Stimulated activated CD4-positive, alpha-beta T cell treated with anti-CD3 and anti-CD28 coated beads, TNF-alpha, amount 100 ng/mL, for 48 hours (primary cell): Measurements from ENCODE around the gene CEP112.
"Not testable (repeated sequence)": the region's sequence is repeated elsewhere in the genome, so short reads cannot be mapped to it uniquely, and the experiment has no call there.

Experiments used
- DNase-seq, 3 donors: peaks; one replicate each; pipeline ENCODE4 v3.0.0-alpha.2; 2020; ENCODE audit warnings: low read depth in 3 of 3

Gene CEP112

DNA sequence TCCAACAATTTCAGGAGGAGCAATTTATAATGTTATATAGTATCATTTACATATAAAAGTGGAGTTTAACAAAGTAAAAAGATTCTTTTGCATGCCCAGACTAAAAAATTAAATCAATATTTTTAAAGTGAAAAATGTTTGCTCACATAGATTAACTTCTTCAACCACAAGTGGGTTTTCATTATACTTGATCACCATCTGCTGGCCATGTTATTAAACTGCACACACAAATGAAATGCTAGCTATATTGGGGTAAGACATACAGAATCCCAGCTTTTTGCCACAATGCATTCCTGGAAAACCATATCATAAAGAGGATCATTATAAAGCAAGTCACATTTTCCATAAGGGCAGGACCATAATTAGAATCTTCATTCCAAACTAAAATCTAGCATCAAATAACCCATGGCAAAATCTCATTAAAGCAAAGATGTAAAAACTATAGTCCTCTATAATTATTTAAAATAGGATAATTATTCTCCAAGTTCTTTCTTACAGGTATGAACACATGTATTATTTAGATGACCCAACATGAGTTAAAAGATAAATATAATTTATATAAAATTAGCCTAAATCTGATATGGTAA lies 26.3 kb downstream of the CEP112 start:
- DNase-seq, result no peak

DNA sequence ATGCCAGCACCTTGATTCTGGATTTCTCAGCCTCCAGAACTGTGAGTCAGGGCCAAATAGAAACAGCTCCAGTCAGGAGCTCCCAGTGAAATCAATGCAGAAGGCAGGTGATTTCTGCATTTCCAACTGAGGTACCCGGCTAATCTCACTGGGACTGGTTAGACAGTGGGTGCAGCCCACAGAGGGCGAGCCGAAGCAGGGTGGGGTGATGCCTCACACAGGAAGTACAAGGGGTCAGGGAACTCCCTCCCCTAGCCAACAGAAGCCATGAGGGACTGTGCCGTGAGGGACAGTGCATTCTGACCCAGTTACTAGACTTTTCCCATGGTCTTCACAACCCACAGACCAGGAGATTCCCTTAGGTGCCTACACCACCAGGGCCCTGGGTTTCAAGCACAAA lies 36.9 kb downstream of the CEP112 start:
- DNase-seq, result not testable (repeated sequence)

DNA sequence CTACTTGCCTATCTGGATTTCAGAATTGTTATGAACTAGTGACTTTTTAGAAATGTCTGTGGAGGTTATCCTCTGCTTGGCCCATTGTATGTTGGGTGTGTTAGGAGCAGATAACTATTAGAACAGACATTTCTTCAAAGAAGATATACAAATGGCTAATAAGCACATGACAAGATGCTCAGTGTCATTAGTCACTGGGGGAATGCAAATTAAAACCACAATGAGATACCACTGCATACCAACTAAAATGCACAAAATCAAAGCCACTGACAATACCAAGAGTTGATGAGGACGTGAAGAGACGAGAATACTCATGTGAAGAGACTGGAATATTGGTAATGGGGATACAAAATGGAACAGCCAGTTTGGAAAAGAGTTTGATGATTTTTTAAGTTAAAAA lies 39.2 kb downstream of the CEP112 start:
- no peak for DNase-seq

DNA sequence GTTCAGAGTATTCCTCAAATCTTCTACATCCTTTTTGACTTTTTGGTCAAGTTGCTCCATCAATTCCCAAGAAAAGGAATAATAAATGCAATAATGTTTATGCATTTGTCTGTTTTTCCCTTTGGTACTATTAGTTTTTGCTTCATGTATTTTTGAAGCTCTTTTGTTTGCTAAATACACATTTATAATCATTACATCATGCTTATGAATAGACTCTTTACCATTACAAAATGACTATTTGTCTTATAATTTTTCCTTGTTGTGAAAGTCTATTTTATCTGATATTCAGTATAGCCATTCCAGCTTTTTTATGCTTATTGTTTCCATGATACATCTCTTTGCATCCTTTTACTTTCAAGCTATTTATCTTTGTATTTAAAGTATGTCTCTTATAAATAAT lies 41.2 kb downstream of the CEP112 start:
- no peak for DNase-seq

DNA sequence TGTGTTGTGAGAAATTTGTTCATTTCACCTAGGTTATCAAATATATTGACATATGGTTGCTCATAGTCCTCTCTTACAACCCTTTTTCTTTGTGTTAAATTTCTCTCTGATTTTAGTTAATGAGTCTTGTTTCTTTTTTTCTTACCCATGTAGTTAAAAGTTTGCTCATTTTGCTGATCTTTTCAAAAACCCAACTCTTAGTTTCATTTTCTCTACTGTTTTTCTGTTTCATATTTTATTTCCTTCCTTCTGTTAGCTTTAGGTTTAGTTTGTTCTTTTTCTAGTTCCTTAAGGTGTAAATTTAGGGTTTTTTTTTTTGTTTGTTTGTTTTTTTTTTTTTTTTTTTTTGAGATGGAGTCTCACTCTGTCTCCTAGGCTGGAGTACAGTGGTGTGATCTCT lies 42.4 kb downstream of the CEP112 start:
- no peak for DNase-seq

DNA sequence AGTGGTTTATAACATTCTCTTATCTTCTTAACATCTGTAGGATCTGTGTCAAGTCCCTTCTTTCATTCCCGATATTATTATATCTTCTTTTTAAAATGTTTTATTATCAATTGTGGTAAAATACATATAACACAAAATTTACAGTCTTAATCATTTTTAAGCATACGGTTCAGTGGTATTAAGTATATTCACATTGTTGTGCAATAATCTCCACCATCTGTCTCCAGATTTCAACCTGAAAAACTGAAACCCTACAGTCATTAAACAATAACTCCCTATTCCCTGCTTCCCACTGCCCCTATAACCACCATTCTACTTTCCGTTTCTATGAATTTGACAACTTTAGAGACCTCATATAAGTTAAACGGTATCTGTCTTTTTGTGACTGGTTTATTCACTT lies 45.5 kb downstream of the CEP112 start:
- DNase-seq, result no peak

DNA sequence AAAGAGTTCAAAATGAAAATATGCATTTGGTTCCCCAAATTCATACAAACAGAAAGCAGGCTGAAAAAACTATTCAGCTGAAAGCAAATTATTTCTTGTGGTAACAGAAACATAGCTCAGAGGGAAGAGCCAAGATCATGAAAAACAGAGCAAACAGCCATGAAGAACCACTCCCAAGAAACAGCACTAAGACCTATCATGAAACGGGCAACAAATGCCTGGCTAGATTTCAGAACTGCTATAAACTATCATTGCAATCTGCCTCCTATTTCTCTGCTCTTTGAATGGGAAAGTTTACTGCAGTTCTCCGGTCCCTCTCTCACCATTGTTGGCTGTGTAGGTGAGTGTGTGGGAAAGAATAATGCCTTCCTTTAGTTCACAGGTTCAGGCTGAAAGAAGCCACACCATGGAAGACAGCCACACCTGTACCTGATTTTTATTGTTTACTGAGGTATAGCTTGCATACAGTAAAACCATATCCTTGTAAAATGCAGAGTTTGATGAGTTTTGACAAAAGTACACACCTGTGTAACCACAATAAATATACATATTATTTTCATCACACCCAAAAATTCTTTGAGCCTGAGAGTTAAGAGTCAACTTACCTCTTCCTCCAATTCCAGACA lies 48.2 kb downstream of the CEP112 start:
- no peak for DNase-seq

DNA sequence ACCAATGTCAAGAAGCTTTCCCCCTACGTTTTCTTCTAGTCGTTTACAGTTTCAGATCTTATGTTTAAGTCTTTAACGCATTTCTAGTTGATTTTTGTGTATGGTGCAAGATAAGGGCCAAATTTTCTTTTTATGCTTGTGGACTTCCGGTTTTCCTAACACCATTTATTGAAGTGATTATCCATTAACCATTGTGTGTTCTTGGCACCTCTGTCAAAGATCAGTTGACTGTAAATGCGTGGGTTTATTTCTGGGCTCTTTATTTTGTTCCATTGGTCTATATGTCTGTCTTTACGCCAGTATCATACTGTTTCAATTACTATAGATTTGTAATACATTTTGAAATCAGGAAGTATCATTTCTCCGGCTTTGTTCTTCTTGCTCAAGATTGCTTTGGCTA lies 49.5 kb downstream of the CEP112 start:
- no peak for DNase-seq

DNA sequence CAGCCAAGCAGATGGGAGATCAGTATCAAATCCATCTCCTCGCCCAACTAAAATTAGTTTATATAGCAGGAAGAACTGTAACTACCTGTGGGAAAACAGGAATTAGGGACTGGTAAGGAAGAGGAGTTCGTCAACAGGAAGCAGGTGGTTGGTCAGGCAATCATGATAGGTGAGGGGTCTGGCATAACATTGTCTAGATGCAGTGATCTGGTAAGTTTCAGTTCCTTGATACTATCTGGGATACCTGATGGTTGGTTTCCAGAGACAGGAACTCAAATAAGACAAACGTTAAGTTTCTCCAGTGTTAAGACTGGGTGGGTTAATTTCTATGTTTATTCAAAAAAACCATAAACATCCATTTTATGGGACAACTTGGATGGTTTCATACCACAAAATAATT lies 53.8 kb downstream of the CEP112 start:
- DNase-seq, result no peak

DNA sequence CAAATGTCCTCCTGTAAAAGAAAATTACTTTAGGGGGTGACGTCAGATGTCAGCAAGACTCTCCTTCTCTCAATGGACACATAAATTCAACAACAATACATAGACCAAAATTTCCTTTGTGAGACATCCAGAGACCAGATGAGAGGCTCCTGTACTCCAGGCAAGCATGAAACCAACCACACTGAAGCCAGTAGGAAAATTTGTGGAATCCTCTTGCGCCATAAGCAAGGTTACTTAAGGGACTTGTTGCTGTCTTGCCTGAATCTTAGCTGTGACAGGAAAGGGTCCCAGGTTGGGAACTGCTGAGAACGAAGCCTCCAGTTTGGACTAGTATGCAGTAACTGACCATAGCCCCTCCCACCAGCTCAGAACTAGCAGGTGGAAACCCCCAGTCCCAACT lies 56.0 kb downstream of the CEP112 start:
- no peak for DNase-seq

DNA sequence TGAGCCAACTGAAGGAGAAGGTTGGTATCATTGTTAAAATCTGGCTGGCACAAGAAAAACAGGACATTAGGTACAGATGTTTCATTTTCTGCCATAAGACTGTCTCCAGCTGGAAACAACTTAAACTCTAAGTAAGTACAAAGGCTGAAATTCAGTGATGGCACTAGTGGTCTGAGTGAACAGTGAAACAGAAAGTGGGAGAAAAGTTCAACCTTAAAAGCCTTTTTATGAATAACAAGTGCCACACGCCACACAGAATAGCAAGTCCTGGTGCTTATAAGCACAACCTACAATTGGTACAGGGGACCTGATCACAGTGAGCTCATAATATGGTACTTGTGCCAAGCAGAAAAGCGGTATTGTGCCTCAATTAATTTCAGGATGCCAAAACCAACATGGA lies 56.7 kb downstream of the CEP112 start:
- DNase-seq, result no peak

DNA sequence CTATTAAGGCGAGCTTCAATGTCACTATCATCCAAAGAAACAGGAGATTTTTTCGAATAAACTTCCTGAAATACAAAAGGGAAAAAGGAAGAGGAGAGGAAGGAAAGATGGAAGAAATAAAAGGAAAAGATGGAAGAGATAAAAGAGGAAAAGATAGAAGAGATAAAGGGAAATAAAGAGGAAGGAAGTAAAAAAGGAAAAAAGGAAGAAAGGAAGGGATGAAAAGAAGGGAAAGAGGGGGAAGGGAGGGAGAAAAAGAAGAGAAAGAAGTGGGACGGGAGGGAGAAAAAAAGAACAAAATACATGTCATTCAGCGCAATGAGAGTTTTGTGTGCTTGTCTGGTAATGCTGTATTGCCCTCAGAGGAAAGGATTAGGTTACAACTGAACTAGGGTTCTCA lies 62.2 kb downstream of the CEP112 start:
- DNase-seq, result no peak

DNA sequence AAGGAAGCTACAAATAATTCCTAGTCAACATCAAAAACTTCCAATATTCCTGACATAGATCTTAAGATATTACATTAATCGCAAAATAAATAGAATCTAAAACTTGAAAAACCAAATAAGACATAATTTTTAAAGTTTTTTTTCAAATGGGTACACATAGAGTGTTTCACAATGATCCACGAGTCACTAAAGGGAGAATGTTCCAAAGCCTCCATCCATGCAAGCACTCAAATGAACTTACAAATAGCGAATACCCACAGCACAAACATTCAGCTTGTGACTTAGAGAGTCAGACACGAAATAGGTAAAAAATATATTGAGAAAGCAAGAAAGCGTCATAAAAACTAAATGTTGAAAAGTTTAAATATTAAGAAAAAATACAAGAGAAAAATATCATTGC lies 65.7 kb downstream of the CEP112 start:
- no peak for DNase-seq

DNA sequence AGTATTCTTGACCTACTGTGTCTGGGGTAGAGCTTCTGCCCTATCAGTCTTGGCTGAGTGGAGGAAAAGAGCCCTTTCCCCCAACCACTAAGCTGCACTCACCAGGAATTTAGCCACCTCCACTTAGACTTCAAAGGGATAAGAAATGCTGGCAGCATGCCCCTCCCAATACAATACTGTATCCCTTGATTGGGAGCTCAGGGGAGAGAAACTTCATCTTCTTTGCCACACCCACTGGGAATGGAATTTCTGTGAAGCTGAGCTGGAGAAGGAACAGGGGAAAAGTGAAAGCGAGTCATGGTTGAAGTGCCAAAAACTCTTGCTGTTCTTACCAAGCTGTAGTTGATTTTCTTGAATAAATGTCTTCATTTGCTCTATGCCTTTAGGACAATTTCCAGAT lies 68.8 kb downstream of the CEP112 start:
- no peak for DNase-seq

DNA sequence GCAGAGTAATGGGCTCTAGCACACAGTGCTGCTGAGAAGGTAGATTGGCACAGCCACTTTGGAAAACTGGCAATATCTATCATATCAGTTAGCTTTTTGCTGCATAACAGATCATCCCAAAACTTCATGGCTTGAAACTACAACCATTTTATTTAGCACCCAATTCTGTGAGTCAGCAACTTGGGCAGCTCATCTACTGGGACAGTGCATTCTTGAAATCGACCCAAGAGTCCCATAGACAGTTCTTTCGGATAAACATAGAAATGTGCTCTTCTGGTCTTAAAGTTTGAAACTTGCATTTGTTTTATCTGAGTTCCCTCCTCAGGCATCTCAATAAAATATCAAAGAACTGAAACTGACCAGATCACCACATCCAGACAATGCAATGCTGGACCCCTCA lies 76.7 kb downstream of the CEP112 start:
- DNase-seq, result no peak

DNA sequence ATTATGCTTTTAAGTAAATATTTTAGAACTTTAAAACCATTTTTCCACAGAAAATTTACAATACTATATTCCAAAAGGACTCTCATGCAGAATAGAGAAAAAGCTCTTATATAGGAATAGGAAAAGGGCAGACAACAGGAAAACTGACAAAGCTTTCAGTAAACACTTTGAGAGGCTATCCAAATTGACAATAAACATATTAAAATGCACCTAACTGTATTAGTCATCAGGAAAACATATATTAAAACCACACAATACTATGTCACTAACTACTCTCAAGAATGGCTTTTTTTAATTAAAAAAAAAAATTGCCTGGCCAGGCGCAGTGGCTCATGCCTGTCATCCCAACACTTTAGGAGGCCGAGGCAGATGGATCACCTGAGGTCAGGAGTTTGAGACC lies 77.3 kb downstream of the CEP112 start:
- no peak for DNase-seq

DNA sequence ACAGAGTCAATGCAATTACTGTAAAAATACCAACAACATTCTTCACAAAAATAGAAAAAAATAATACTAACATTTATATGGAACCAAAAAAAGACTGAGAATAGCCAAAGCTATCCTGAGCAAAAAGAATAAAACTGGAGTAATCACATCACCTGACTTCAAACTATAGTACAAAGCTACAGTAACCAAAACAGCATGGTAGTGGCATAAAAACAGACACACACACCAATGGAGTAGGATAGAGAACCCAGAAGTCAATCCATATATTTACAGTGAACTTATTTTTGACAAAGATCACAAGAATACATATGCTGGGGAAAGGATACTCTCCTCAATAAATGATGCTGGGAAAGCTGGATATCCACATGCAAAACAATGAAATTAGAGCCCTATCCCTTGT lies 84.2 kb downstream of the CEP112 start:
- DNase-seq, result no peak

DNA sequence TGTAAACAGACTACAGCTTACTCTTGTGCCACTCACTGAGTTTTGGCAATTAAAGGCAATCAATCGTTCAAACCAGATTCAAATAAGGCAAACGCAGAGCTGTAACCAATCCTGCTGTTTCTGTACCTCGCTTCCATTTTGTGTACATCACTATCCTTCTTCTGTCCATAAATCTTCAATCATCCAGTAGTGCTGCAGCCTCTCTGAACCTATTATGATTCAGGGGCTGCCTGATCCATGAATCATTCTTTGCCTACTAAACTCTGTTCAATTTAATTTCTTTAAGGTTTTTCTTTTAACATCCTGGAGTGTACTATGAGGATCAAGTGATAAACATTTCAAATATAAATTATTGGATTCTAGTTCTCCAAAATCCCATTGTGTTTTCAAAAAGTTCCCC lies 93.9 kb downstream of the CEP112 start:
- no peak for DNase-seq

DNA sequence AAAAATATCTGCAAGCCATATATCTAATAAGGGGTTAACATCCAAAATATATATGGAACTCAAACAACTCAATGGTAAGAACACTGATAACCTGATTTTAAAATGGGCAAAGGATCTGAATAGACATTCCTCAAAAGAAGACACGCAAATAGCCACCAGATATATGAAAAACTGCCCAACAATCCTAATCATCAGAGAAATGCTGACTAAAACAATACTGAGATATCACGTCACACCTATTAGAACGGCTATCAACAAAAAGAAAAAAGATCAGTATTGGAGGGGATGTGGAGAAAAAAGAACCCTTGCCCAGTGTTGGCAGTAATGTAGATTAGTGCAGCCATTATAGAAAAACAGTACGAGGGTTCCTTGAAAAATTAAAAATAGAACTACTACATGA lies 97.2 kb downstream of the CEP112 start:
- DNase-seq, result no peak

DNA sequence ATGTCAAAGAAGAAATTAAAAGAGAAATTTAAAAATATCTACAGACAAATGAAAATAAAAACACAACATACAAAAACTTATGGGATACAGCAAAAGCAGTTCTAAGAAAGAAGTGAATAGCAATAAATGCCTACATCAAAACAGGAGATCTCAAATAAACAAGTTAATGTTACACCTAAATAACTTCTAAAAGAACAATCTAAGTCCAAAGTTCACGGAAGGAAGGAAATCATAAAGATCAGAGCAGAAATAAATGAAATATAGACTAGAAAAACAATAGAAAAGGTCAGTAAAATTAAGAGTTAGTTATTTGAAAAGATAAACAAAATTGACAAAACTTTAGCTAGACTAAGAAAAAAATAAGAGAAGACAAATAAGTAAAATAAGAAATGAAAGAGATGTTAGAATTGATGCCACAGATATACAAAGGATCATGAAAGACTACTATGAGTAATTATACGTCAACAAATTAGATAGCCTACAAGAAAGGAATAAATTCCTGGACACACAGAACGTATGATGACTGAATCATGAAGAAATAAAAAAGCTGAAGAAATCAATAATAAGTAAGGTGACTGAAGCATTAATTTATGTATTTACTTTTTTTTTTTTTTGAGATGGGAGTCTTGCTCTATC lies 100.4 kb downstream of the CEP112 start:
- DNase-seq, result no peak

DNA sequence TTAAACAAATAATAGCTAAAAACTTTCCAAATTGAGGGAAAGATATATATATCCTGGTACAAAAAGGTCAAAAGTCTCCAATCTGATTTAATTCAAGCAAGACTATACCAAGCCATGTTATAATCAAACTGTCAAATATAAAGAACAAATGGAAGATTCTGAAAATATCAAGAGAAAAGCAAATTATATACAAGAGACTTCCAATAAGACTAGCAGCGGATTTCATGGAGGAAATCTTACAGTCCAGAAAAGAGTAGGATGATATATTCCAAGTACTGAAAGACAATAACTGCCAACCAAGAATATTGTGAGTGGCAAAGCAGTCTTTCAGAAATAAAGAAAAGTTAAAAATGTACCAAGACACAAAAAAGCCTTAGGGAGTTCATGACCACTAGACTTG lies 102.2 kb downstream of the CEP112 start:
- DNase-seq, result no peak

DNA sequence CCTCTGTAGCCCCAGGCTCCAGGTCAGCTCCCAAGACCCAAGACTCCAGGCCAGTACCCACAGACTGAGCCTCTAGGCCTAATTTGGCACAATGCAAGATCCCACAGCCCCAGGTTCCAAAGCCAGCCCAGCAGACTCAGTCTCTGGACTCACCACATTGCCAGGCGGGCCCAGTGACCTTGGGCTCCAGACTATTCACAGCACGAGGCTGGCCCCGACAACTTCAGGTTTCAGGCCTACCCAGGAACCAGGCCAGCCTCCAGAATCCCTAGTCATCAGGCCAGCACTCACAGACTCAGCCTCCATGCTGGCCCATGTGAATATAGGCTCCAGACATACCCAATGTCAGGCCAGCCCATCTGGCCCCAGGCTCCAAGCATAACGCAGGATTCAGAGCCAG lies 103.8 kb downstream of the CEP112 start:
- DNase-seq, result no peak

DNA sequence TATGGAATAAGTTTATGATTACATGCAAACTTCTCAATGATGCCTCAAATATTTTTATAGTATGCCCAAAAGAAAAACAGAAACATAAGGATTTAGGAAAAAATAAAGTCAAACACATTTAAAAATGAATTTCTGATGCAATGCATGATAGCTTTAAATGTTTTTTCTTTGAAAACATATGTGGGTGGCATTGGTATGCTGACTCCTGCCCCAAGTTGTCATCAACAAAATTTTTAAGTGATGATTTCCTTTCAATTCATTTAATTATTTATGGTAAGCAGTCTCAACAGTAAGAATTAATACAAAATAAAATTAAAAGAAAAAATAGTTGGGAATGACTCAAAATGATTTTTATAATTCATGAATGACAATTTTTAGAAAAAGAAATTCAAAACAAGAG lies 104.9 kb downstream of the CEP112 start:
- DNase-seq, result no peak

DNA sequence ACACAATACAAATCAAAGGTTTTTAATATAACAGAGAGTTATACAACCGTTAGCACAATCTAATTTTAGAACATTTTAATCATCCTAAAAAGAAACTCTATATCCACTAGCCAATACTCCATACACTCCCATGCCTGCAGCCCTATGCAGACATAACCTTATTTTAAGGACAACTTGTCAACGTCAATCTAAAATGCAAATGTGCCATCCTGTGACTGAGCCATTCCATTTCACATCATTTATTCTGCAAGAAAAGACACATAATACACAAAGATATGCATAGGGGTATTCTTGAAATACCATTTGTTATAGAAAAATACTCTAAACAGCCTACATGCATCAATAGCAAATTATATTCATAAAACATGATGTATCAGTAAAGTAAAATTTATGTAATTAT lies 106.7 kb downstream of the CEP112 start:
- no peak for DNase-seq
